ENCODE measurements around the gene SRSF7. TPM values are rescaled to one million over a fixed set of nuclear protein-coding genes. Genes with fewer than 3 reads are reported as not detected.

SRSF7 gene
- total and polyA plus RNA-seq, 2 donors (not counting 1 experiment from before 2014, with no cell fraction given), result 283 to 505 TPM

DNA sequence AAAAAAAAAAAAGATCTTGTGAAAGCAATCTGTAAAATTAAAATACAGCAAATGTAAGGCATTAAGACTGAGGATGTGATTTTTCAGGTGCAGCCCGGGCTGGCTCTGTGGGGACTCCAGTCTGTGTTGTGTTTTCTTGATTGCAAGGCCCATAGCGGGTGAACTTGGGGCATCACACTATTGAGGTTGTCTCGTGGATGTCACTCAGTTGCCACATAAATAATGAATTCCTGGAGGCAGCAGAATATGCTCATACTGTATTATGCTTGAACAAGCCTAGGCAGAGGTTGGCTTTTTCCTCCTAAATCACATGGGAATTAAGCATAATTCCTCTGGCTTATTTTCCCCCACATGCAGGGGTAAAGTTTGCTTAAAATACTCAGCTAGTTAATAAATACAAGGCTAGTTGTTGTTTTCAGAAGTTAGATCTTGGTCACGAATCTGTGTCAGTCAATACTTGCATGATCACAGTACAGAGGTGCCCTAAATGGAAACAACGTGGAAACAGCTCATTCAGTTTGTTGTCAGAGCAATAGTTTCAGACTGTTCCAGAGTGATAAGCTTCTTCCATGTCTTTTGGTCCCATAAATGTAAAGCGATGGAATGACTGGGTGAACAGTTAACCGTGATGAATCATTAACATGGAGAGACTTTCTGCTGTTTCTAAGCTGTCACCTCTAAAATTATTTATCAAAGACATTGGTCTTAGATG lies 43.2 kb upstream of the SRSF7 start:
- no peak overlapping the region for H3K4me3 Mint-ChIP-seq
- 90% methylated on average over 4 of the region's 7 CpGs for WGBS (ENCODE audit: insufficient coverage)
- no peaks in the 10 kb centered on the region for H3K4me1 ChIP-seq (ENCODE audit: control insufficient read depth in 2 of 2, insufficient read depth in 2 of 2, low read length in 2 of 2)
- peaks cover 0 to 3% (median 0%) of the 10 kb centered on the region in 3 donors for H3K9me3 ChIP-seq (ENCODE audit: control extremely low read depth in 1 of 3, control insufficient read depth in 2 of 3, insufficient read depth in 1 of 3, low read length in 2 of 3)
- peaks cover 0 to 5% of the 10 kb centered on the region in 2 experiments for H3K36me3 ChIP-seq (replicated peaks in 1 of 2; ENCODE audit: control extremely low read depth in 1 of 2, control insufficient read depth in 1 of 2, extremely low read depth in 1 of 2, insufficient read depth in 2 of 2, low read length in 1 of 2)
- H3K9ac ChIP-seq (ENCODE audit: low read length), result no peak overlapping the region
- ChIA-PET CTCF (no interaction called here), POLR2A (interaction anchor here (0.5 kb wide), 1 partner anchor 1840 kb away, joined by 3 read pairs; no protein-coding TSS in a partner anchor)
- no peaks in the 10 kb centered on the region for H3K79me2 ChIP-seq (ENCODE audit: control insufficient read depth, insufficient read depth, low read length)
- no peak overlapping the region for H2AFZ ChIP-seq (ENCODE audit: insufficient read depth, low read depth, low read length, poor library complexity, severe bottlenecking)
- intact Hi-C loops (cut with micrococcal nuclease), result no loop called here
- H3K4me1 Mint-ChIP-seq, result no peaks in the 10 kb centered on the region
- H3K4me3 ChIP-seq (ENCODE audit: control extremely low read depth in 1 of 5, extremely low read depth in 1 of 5, insufficient read depth in 1 of 5, low read depth in 2 of 5, low read length in 4 of 5), result no peak overlapping the region
- H3K9me3 Mint-ChIP-seq (ENCODE audit: insufficient read depth), result no peaks in the 10 kb centered on the region
- DNase-seq (no peak), ATAC-seq (ENCODE audit: low read depth) (no peak)
- no peaks in the 10 kb centered on the region for H4K20me1 ChIP-seq (ENCODE audit: control insufficient read depth, insufficient read depth, low read length, poor library complexity, severe bottlenecking)
- H3K27ac ChIP-seq (ENCODE audit: low read length in 2 of 2), result no peak overlapping the region
- H3K27me3 ChIP-seq (replicated peaks in 1 of 4; ENCODE audit: control extremely low read depth in 1 of 4, control insufficient read depth in 3 of 4, insufficient read depth in 4 of 4, low read length in 3 of 4), result no peaks in the 10 kb centered on the region
- no peaks in the 10 kb centered on the region for H3K27me3 Mint-ChIP-seq
- no peak overlapping the region for H3K4me2 ChIP-seq (replicated peaks; ENCODE audit: low read depth, low read length, poor library complexity, severe bottlenecking)
- TF ChIP-seq, protein P1, sequence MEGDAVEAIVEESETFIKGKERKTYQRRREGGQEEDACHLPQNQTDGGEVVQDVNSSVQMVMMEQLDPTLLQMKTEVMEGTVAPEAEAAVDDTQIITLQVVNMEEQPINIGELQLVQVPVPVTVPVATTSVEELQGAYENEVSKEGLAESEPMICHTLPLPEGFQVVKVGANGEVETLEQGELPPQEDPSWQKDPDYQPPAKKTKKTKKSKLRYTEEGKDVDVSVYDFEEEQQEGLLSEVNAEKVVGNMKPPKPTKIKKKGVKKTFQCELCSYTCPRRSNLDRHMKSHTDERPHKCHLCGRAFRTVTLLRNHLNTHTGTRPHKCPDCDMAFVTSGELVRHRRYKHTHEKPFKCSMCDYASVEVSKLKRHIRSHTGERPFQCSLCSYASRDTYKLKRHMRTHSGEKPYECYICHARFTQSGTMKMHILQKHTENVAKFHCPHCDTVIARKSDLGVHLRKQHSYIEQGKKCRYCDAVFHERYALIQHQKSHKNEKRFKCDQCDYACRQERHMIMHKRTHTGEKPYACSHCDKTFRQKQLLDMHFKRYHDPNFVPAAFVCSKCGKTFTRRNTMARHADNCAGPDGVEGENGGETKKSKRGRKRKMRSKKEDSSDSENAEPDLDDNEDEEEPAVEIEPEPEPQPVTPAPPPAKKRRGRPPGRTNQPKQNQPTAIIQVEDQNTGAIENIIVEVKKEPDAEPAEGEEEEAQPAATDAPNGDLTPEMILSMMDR (IDR thresholded peaks at IDR 0.05), result no peak
- TF ChIP-seq EZH2 (IDR thresholded peaks at IDR 0.05; ENCODE audit: borderline replicate concordance, insufficient read depth, low read depth, low read length, poor library complexity, severe bottlenecking), result no peak
- no peak overlapping the region for H3K27ac Mint-ChIP-seq

DNA sequence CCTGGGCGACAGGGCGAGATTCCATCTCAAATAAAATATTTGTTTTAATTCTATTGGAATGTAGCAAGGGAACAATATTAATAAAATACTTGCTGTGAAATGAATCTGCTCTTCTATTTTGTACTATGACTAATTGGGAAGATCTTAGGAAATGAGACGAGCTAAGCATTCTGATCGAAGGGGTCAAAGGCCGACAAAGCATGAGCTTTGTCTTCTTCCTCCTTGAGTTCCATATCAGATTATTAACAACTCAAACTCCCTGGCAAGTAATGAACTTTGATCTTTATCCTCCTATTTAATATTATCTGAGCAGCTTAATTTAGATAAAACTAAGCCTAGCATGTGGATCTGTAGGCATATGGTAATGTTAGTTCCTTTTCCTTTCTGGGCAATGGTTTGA lies 42.4 kb upstream of the SRSF7 start:
- Histone ChIP-seq H3K27me3 (replicated peaks in 1 of 4; ENCODE audit: control extremely low read depth in 1 of 4, control insufficient read depth in 3 of 4, insufficient read depth in 4 of 4, low read length in 3 of 4) (no peaks in the 10 kb centered on the region), H3K9ac (ENCODE audit: low read length) (no peak overlapping the region), H3K4me2 (replicated peaks; ENCODE audit: low read depth, low read length, poor library complexity, severe bottlenecking) (no peak overlapping the region), H4K20me1 (ENCODE audit: control insufficient read depth, insufficient read depth, low read length, poor library complexity, severe bottlenecking) (no peaks in the 10 kb centered on the region), H3K4me1 (ENCODE audit: control insufficient read depth in 2 of 2, insufficient read depth in 2 of 2, low read length in 2 of 2) (no peaks in the 10 kb centered on the region), H3K9me3 (ENCODE audit: control extremely low read depth in 1 of 3, control insufficient read depth in 2 of 3, insufficient read depth in 1 of 3, low read length in 2 of 3) (peaks cover 0 to 3% (median 0%) of the 10 kb centered on the region in 3 donors), H3K4me3 (ENCODE audit: control extremely low read depth in 1 of 5, extremely low read depth in 1 of 5, insufficient read depth in 1 of 5, low read depth in 2 of 5, low read length in 4 of 5) (no peak overlapping the region), H3K36me3 (replicated peaks in 1 of 2; ENCODE audit: control extremely low read depth in 1 of 2, control insufficient read depth in 1 of 2, extremely low read depth in 1 of 2, insufficient read depth in 2 of 2, low read length in 1 of 2) (peaks cover 0 to 5% of the 10 kb centered on the region in 2 experiments), H3K79me2 (ENCODE audit: control insufficient read depth, insufficient read depth, low read length) (no peaks in the 10 kb centered on the region), H3K27ac (ENCODE audit: low read length in 2 of 2) (no peak overlapping the region), H2AFZ (ENCODE audit: insufficient read depth, low read depth, low read length, poor library complexity, severe bottlenecking) (no peak overlapping the region)
- WGBS (ENCODE audit: insufficient coverage), result no CpG with 5 or more reads among the region's 5 CpGs
- ChIA-PET POLR2A (no interaction called here), CTCF (interaction anchor here (0.6 kb wide), 1 partner anchor 141 kb away, joined by 6 read pairs; no protein-coding TSS in a partner anchor)
- H3K27ac Mint-ChIP-seq, result no peak overlapping the region
- no peaks in the 10 kb centered on the region for H3K9me3 Mint-ChIP-seq (ENCODE audit: insufficient read depth)
- DNase-seq (no peak), ATAC-seq (ENCODE audit: low read depth) (no peak)
- no peak overlapping the region for H3K4me3 Mint-ChIP-seq
- TF ChIP-seq, protein P1 (IDR thresholded peaks at IDR 0.05), result no peak
- no peak for TF ChIP-seq EZH2 (IDR thresholded peaks at IDR 0.05; ENCODE audit: borderline replicate concordance, insufficient read depth, low read depth, low read length, poor library complexity, severe bottlenecking)
- H3K4me1 Mint-ChIP-seq, result no peaks in the 10 kb centered on the region
- H3K27me3 Mint-ChIP-seq, result no peaks in the 10 kb centered on the region
- intact Hi-C loops (cut with micrococcal nuclease), result no loop called here
